ENCODE measurements around the gene WWOX.

The WWOX gene

DNA sequence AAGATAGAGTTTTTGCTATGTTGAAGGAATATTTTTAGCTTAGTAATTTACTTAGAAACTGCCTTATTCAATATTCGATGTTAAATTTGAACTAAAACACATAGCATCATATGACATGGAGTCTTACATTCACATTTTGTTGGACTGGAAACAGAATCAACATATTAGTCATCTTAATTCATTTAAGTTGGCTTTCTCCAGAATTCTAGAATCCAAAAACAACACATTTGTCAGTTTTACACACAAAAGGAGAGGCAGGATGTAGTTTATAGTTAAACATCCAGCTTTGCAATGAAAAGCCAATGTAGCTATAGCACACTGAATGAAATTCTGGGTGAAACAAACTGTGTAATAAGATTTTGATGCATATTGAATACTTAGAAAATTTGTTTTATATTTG, 43.3 kb downstream of the WWOX start:
- peak; percentile 60 for DNase-seq (ENCODE audit: low read depth, low spot score)

DNA sequence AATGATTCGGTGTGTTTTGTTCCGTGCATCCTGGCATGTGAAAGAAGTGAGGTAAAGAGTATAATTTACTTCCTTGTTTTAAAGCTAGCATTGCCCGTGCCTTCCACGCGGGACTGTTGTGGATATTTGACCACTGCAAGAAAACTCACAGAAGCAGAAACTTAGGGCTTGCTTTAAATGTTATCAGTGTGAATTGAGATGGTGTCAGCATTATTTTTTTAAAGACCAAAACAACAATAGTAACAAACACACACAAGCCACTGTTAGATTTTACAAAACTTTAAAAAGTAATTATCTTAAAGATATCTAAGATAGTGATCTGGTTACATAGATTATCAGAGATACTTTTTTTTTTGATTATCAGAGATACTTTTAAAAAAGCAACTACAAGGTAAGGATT, 47.4 kb downstream of the WWOX start:
- no peak for DNase-seq (ENCODE audit: low read depth, low spot score)

DNA sequence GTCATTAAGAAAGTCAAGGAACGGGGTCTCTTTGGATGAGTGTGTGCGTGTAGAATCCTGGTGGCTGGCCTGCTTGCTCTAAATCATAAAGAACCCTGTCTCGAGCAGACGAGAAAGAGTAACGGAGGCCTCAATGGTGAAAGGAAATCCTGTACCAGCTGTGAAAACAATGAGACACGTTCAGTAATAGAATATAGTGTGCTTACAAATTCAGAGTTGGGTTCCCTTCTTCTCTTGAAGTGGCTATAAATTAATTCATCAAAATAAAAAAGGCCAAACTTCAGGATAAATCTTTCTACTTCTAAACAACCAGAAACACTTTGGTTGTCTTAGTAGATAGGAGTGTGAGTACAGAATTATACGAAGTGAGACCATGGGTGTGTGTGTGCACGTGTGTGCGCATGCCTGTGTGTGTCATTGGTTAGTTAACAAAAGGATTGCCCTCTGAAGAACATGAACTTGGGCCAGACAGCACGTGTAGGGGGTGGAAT, 48.5 kb downstream of the WWOX start:
- no peak for DNase-seq (ENCODE audit: low read depth, low spot score)

DNA sequence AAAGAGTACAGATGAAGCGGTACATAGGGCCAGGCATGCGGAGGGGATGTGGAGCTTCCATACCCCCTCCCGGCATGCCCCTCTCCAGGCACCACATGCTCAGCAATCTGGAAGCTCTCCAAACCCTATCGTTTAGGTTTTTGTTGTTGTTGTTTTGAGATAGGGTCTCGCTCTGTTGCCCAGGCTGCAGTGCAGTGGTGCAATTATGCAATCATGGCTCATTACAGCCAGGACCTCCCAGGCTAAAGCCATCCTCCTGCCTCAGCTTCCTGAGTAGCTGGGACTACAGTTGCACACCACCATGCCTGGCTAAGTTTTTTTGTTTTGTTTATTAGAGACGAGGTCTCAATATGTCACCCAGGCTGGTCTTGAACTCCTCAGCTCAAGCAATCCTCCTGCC, 50.8 kb downstream of the WWOX start:
- no peak for DNase-seq (ENCODE audit: low read depth, low spot score)

DNA sequence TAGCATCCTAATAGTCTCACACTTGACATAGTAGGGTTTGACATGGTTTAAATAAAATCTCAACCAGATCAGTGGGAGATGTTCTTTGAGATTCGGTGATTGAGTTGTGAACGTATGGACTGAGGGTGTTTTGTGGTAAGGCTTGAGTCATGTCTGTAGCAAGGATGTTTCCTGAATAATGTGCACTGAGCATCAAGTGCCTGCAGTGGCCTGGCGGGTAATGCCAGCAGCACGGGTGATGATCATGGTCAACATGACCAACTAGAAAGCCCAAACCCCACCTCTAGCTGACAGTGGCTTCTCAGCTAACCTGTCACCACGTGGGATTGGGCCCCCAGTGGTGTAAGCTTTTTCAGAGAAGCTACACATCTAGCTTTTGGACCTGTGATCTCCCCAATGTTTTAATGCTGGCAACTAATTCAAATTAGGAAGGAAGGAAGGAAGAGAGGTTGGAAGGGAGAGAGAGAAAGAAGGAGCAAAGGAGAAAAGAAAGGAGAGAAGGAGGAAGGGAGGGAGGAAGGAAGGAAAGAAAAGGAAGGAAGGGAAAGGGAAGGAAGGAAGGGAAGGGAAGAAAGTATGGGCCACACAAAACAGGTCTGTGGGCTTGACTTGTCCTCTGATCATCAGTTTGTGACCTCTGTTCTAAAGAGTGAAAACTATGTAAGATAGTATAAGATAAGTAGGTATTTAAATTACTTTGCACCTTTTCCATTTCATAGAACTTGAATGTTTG, 55.4 kb downstream of the WWOX start:
- no peak for DNase-seq (ENCODE audit: low read depth, low spot score)

DNA sequence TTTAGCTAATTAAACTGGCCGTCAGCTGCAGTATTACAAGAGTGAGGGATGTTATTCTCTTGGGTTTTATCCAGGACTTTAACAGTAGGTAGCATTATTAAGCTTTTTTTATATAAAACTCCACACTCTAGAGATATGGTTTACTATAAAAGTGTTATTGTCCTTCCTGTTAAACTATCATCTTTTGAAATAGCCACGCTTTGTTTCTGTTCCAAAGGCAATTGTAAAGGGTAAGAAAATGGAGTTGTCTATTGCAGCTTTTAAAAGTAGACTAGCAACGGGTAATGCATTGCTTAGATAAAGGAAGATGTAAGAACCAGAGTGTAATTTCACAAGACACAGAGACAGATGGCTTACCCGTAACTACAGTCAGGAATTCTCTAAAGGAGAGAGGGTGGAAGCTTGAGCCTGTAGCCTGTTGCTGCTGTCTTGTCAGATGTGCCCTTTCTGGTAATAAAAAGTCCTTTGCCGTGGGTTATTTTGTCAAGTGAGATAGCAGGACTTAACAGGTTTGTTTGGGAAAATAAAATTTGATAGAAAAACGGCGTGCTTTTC, 56.4 kb downstream of the WWOX start:
- no peak for DNase-seq (ENCODE audit: low read depth, low spot score)

DNA sequence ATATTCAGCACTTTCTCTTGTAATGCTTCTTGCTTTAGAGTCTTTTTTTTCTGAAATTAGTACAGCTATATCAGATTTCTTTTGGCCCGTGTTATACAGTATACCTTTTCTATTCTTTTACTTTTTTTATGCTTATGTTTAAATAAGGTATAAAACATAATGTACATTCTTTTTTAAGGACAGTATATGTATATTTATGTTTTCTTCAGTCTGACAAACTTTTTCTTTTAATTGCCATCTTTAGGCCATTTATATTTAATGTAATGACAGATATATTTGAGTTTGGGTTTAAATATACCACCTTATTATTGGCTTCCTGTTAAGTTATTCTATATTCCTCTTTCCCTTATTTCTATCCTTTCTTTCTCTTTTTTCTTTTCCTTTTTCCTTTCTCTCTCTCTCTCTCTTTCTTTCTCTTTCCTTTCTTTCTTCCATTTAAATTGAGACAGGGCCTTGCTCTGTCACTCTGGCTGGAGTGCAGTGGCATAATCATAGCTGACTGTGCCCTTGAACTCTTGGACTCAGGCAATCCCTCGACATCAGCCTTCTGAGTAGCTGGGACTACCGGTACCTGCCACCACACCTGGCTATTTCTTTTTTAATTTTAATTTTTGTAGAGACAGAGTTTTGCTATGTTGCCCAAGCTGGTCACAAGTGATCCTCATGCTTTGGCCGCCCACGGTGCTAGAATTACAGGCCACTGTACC, 61.7 kb downstream of the WWOX start:
- no peak for DNase-seq (ENCODE audit: low read depth, low spot score)

DNA sequence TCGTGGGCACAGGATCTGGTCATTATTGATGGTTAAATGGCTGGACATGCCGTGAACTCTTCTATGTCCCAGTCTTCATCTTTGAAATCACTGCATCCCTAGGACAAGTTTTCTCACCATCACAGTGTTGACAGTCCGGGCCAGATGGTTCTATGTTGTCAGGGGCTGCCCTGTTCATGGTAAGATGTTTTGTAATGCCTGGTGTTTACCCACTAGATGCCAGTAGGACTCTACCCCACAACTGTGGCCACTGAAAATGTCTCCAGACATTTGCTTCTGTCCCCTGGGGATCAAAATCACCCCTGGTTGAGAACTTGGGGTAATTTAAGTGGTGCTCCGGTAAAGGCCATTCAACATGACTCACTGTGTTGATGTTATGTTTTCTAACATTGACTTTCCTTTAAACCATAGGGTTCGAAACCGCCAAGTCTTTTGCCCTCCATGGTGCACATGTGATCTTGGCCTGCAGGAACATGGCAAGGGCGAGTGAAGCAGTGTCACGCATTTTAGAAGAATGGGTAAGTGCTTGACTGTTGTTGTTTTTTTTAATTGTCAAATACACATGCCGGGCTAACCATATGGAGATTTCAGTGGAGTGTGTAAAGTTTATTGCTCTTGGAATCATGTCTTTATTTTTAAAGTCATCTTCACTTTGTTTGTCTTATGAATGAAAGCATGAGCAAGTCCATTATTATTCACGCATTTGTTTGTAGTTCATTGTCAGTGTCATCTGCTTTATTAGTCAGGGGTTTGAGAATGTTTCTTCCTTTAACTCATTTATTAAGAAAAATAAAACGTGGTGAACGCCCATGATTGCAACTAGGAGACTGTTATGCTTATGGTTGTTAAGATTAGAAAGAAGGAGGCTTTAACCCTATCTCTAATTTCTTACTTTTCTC, 64.6 kb downstream of the WWOX start:
- no peak for DNase-seq (ENCODE audit: low read depth, low spot score)

DNA sequence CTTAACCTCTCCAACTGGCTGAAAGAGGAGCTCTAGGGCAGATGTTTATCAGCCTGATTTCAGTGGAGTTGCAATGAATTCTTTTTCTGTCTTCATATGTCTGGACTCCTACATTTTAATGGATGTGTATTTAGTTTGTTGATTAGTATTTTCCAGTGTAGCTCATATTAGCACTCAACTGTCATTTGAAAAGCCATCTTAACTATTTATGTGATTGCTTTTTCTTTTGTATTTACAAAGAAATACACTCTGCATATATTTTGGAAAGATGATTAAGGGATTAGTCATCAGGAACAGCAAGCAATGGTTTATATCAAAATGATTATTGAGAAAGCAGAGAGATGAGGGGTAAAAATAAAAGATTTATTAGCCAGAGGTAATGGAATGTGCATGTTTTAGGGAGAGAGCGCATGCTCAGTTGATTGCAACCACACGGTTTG, 71.1 kb downstream of the WWOX start:
- peak; percentile 5 for DNase-seq (ENCODE audit: low read depth, low spot score)

DNA sequence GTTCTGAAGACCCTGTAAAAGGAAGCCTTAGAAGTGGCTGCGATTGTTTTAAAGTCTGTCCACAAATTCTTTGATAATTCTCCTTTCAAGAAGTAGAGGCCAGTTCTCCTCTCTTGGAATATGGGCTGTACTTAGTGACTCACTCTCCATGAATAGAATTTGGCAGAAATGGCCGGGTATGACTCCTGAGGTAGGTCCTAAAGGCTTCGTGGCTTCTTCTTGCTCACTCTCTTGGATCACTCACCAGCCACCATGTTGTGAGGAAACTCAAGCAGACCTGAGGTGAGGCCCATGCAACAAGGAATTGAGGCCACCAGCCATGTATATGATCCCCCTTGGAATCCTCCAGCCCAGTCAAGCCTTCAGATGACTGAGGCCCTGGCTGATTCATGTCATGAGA, 75.8 kb downstream of the WWOX start:
- DNase-seq (ENCODE audit: low read depth, low spot score) = no peak

DNA sequence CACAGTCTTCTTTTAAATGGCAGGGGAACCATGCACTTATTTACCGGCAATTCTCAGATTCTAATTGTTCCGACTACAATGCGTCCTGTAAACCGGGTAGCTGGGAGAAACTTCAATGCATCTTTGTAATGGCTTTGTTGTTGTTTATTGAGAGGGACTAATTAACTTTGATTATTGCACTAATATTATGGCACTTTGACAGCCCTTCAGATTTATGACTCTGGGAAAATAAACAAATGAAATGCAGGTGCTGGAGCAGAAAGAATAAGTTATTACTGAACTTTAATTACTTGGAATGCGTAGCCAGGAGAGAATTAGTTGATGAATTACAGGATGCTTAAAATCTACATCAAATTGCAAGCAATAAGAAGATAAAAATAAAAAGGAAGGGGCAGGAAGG, 77.0 kb downstream of the WWOX start:
- no peak for DNase-seq (ENCODE audit: low read depth, low spot score)

DNA sequence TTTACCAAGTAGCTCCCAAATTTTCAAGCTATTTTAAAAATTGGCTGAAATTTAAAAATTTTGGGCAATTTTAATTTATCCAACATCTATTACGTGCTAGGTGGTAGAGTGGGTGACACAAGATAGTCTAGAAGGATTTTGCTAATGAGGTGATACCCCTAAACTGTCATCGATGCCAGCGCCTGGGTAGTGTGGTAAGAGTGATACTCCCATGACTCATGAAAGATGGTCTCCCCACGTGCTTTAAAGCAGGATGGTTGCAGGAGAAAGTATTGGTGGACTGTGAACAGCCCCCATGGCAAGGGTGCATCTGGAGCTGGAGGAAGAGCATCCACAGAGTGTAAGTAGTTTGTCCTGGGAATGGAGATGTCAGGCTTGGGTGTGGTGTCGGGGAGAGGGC, 77.8 kb downstream of the WWOX start:
- DNase-seq (ENCODE audit: low read depth, low spot score) = no peak

DNA sequence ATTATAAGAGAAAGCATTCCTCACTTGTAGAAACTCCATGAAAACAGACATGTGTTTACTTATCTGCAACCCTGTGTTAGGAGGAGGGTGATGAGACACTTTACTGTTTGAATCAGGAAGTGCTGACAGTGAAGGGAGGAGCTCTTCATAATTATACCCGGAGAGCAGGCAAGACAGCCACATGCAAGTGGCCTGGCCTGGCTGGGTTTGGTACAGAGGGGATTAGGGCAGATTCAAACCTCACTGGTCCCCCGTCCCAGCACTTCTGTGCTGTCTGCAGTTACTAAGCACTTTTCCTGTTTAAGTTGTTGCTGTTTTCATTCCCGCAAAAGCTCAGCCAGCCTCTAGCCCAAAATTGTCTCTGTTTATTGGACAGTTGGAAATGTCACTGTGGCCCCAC, 78.5 kb downstream of the WWOX start:
- DNase-seq (ENCODE audit: low read depth, low spot score) = no peak

DNA sequence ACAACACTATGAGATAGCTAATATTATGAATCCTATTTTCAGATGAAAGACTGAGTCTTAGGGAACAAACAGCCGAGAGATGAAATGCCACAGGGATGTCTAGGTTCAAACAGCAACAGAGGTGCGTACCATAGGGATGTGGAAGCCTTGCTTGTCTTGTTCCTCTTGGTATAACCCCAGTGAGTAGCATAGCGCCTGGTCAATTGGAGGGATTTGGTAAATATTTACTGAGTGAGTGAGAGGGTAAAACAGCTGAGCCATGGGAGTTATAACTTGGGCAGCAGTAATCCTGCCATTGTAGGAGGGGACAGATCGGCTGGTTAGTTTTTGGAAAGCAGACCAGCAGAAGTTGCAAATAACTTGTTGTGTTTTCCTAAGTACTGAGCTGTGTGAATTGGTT, 80.2 kb downstream of the WWOX start:
- no peak for DNase-seq (ENCODE audit: low read depth, low spot score)

DNA sequence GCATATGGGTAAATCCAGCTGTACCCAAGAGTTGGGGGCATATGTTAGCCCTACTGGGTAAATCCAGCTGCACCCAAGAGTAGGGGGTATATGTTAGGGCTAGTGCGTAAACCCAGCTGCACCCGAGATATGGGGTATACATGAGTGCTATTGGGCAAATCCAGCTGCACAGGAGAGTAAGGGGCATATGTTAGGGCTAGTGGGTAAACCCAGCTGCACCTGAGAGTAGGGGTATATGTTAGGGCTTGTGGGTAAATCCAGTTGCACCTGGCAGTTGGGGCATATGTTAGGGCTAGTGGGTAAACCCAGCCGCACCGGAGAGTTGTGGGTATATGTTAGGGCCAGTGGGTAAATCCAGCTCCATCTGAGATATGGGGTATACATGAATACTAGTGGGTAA, 80.9 kb downstream of the WWOX start:
- DNase-seq (ENCODE audit: low read depth, low spot score) = no peak

DNA sequence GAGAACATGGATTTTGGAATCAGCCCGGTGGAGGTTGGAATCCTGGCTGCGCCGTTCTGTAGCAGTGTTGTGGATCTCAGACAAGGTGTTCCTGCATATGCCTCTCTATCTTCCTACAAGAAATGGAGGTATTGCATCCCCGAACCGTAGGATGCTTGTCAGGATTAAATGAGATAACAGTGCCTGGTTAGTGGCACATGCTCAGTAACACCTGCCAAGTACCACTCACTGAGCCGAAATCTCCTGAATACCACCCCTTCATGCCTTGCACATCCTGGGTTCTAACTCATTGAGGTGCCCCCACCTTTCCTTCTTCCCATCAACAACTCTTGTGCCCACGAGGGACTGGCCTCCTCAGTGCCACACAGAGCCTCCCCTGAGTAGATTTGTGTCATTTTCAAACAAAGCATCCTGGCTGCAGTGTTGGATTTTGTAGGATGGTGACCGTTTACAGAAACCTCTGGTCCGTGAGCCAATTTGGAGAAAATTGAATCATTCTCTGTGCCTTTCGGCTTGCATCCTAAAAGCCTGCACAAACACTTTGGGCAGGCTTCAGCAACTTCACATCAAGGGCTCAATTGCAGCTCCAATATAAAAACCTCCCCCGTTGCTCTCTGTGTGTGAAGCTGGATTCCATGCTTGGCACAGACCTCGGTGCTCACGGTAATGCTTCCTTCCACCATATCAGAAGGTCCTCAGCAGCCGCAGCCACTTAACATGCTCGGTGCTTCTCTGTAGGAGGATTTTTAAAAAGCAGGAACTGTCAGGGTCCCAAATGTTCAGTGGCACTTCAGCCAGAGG, 84.2 kb downstream of the WWOX start:
- peak; percentile 45 for DNase-seq (ENCODE audit: low read depth, low spot score)

DNA sequence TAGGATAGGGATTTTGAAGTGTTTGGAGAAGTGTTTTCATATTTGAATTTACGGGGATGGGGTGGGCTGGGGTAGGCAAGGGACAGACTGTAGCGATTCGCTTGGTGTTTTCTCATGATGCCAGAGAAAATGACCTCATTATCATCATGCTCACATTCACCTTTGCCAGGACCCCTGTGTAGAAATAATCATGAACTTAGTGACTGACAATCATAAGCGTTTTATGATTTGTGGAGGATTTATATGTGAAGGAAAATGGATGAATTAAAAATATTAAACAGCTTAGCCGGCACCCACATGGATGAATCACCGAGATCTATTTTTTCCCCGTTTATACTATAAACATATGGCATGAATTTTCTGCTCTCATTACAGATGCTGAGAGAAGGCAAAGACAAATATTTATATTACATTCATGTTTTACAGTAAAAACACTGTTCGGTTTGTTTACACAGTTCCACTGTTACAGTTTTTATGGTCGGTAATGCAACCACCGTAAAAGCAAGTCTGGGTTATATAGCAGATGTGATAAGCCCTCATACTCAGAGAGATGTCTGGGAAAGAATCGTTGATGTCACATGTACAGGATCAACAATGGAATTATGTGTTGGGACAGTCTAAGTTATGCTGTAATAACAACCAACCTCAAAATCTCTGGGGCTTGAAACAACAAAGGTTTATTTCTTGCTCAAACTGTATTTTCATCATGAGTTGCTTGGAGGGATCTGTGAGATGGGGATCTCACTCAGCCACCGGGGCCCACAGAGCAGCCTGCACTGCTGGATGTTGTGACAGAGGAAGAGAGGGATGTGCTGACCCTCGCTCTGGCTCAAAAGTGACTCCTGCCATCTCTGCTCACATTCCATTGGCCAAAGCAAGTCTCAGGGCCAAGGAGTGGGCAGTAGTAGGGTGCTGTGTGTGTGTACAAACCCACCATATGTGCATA, 85.1 kb downstream of the WWOX start:
- DNase-seq (ENCODE audit: low read depth, low spot score) = peak; percentile 11

DNA sequence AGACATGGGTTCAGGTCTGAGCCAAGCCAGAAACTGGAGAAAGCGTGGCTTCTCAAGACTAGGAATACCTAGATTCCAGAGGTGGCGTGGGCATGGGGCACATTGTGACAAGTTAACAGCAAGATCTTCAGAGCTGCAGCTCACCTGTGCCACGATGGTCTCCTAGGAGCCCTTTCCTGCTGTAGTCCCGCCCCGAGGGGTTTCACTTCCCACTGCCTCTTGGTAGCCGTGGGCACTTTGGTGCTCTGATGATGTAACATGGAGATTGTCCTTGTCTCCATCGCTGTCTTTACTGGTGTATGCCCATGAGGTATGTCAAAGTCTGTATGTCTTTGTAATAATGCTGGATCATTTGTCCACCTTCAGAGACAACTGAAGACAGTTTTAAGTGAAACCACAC, 89.7 kb downstream of the WWOX start:
- DNase-seq (ENCODE audit: low read depth, low spot score) = no peak

DNA sequence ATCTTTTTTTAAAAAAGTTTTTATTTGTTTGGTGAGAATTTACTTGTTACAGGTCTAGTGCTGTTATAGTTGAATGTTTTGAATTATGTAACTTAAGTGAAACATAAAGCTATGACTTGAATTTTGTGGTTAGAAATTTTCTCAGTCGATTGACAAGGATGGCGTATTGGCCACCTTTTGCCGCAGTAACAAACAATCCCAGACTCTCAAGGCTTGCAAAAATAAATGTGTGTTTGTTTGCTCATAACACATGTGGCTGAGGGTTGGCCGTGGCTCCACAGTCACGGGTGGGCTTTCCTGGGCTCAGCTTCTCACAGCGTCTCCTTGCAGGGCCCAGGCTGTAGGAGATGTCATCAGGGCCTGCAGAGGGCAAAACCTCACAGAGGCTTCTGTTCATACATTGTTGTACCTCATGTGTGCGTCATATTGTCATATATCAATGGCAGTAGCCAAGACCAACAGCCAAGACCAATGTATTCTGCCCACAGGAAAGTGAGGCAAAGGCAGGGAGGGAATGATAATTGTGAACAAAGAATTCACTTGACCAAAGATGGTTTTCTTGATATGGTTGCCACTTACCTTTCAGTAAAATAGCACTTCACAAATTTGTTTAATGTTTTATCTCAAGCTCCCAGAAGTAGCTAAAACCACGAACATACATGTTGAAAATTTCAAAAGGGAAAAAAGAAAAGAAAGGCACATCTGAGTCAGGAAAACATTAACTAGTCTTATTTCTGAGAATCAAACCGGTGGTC, 93.5 kb downstream of the WWOX start:
- no peak for DNase-seq (ENCODE audit: low read depth, low spot score)
